T-helper 1 cell (primary cell): ENCODE results near the gene POU5F1.
"Not testable (repeated sequence)": the region's sequence is repeated elsewhere in the genome, so short reads cannot be mapped to it uniquely, and the experiment has no call there.

Experiments
- DNase-seq, 5 donors: peaks; one replicate each; pipeline ENCODE4 v3.0.0-alpha.2; 2012 to 2020

The POU5F1 gene

DNA sequence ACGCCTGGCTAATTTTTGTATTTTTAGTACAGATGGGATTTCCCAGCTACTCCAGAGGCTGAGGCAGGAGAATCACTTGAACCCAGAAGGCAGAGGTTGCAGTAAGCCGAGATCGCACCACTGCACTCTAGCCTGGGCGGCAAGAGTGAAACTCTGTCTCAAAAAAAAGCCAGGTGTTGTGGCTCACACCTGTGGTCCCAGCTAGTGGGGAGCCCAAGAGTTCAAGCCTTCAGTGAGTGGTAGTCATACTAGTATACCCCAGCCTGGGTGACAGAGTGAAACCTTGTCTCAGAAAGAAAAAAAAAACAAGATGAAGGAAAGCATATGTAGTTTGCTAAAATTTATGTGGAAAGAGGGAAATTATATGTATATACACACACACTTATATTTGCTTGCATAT is 20.0 kb upstream of the POU5F1 start:
- DNase-seq: no peak

DNA sequence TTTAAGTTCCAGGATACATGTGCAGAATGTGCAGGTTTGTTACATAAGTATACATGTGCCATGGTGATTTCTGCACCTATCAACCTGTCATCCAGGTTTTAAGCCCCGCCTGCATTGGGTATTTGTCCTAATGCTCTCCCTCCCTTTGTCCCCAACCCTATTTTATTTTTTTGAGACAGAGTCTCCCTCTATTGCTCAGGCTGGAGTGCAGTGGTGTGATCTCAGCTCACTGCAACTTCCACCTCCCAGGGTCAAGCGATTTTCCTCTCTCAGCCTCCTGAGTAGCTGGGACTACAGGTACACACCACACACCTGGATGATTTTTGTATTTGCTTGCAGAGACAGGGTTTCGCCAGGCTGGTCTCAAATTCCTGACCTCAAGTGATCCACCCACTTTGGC is 18.7 kb upstream of the POU5F1 start:
- DNase-seq: not testable (repeated sequence)

DNA sequence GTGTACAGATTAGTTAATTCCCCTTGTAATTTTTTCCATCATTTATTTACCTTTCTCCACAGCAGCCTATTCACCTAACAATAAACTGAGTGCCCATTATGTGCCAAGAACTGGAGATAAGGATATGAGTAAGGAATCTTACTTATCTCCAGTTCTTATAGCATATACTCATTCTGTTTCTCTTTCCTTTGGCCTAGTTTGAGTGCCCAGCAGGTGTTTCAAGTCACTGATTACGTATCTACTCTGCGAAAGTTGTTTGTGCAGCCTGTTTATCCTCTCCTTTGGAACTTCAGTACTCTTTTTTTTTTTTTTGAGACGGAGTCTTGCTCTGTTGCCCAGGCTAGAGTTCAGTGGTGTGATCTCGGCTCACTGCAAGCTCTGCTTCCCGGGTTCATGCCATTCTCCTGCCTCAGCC is 17.3 kb upstream of the POU5F1 start:
- DNase-seq: no peak

DNA sequence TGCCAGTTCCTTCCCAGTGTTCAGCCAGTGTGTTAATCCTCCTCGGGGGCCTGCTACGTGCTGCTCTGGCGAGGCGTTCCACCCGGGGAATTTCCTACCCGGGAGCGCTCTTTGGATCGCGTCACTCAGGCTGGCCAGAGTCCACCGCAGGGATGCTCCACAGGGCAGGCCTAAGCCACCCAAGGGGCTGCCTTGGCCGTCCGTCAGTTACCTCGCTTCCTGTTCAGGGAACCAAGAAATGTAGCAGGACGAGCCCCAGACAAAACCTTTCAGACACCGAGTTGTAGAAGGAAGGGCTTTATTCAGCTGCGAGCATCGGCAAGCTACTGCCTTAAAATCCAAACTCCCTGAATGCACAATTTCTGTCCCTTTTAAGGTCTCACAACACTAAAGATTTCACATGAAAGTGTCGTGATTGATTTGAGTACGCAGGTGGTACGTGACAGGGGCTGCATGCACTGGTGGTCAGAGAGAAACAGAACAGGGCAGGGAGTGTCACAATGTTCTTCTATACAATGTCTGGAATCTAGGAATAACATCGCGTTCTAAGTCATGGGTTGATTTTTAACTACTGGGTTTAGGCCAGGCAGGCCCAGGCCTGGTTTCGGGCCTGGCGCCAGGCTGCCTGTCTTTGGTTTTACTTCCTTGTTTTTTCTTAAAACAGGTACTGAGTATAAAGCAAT is 15.7 kb upstream of the POU5F1 start:
- no peak for DNase-seq

DNA sequence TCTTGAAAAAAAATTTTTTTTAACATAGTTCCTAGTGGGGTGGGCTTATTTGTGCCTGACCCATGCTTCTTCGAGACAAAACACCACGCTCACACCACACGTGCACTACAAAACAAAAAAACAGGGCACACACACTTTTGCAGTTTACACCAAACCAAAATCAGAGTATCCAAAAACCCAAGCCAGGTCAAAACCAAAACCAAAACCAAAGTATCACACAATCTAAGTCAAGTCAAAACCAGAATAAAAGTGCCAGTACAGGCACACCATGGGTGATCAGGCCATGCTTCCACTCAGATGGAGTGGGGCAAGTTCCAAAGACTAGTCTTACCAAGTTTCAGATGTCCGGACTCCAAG is 15.2 kb upstream of the POU5F1 start:
- peak in 1 of 5 donors; percentile 31 for DNase-seq

DNA sequence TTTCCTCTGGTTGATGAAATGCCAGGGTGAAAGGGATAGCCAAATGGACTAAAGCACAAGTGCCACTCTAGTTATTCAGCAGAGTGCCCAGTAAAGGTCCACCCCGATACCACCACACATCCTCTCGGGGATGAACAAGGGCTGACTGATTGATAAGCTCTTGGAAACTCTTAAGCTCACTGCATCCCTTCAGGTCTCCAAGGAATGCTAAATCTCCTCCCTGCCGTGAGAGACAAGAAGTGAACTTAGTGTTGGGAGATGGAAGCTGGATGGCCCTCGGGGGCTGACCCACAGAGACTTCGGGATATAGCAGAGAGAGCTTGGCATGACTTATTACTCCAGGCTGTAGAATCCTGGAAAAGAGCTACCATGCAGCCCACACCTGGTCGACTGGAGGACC is 13.4 kb upstream of the POU5F1 start:
- DNase-seq: not testable (repeated sequence)

DNA sequence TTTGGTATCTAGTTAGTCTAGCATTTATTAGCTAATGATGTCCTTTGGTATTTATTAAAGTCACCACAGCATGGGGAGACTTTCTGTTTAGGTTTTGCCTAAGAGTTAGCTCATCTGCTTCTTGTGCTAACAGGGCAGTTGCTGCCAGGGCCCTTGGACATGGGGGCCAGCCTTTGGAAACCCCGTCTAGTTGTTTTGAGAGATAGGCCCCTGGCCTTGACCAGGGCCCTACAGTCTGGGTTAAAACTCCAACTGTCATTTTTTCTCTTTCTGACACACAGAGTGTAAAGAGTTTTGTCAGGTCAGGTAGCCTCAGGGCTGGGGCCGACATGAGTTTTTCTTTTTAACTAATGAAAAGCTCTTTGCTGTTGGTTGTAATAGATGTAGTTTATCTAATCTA is 12.8 kb upstream of the POU5F1 start:
- not testable (repeated sequence) for DNase-seq

DNA sequence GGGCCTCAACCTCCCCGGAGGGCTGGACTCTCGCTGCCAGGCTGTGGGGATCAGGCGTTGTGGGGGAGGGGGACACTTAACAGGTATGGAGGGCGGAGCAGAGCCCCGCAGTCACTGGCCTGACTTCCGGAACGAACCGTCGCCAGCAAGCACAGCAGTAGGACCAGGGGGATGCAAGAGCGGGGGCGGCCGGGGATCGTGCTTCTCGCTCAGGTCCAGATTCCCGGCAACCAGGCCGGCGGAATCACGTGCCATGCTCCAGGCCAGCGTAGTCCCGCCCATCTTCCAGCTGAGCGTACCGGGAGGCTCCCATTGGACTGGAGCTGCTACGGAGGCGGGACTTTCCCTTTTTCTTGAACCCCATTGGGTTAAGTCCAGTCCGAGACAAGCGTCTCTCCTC is 10.0 kb upstream of the POU5F1 start:
- peak; percentile 46 to 77 (median 60) for DNase-seq

DNA sequence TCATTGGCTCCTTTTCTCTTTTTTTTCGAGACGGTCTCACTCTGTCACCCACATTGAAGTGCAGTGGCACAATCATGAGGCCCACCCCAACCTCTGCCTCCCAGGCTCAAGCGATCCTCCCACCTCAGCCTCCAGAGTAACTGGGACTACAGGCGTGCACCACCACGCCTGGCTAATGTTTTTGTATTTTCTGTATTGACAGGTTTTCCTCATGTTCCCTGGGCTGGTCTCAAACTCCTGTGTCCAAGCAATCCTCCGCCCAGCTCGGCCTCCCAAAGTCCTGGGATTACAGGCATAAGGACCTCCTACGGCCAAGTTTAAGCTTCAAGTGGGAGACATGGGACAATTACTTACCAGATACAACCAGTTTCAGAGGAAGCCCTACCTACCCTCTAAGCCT is 9.4 kb upstream of the POU5F1 start:
- DNase-seq: no peak

DNA sequence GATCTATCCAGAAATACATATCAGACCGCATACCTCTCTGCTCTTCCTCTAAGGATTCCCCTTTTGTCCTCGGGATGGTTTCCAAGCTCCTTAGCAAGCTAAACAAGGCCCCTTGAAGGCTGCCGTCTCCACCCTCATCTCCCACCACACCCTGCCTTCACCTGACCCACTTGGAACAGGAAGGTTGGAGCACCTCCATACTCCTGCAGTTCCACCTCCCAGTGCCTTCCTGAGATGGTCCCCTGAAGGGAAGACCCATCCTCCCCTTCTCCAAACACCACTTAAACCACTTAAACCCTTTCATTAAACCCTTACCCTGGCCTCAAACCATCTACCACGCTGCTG is 8.5 kb upstream of the POU5F1 start:
- no peak for DNase-seq

DNA sequence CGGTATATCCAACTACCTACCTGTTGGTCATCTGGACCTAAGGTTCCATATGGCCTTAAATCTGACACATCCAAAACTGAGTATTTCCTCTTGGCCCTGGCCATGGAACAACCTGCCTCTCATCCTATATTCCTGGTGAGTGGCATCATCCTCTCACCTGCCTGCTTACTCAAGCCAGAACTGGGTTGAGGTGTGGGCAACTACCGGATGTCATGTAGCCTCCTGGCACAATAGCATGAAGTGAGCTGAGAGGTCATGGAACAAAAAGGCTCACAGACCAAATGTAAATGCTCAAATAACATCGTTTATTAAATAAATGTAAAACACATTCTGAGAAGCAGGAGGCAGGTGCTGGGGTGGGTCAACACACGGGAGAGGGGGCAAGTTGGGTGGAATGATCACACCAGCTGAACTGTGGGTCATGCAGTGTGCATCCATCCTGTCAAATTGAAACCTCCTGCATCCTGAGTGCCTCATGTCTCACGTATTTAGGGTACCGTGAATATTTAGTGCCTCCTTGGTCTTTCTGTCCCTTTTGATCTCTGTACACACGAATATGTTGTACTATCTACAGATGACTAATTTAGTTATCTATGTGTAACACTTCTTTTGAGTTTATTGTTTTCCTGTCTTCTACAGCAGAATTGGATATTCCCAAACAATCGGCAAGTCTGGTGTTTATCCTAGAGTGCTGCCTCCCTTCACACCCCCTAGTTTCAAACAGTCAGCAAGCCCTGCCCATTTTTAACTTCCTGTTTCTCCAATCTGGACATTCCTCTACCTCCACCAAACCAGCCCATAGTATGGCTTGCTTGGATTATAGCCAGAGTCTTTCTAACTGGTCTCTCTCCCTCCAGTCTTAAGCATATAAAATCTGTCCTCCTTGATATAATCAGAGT is 7.9 kb upstream of the POU5F1 start:
- DNase-seq: peak in 1 of 5 donors; percentile 65

DNA sequence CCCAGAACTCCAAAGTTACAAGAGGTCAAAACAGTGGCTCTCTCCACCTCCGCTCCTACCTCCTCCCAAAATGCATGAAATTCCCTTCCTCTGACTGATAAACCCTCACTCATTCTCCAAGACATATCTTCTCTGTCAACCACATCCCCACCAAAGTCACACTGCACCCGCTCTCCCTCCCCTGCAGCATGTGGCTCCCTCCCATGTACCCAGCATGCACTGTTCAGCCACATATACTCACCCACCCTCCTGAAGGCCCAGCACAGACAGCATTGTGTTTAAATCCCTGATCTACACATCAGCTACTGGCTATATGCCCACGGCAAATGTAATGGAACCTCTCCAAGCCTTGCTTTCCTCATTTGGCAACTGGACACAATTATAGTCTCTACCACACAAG is 5.5 kb upstream of the POU5F1 start:
- no peak for DNase-seq

DNA sequence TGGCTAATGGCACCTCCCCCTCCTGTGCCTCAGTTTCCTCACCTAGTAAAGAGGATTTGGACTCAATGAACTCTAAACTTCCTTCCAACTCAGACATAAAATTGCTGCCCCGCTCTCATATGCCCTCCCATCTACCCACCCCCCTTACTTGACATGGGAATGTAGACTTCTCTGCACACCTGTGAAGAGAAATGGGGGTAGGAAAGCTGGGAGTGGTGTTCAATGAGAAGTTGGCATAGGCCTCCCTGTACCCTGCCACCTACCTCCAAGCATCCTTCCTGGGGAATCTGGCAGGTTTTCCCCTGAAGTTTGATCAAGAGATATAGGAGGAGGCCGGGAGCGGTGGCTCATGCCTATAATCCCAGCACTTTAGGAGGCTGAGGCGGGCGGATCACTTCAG is 3.9 kb upstream of the POU5F1 start:
- no peak for DNase-seq

DNA sequence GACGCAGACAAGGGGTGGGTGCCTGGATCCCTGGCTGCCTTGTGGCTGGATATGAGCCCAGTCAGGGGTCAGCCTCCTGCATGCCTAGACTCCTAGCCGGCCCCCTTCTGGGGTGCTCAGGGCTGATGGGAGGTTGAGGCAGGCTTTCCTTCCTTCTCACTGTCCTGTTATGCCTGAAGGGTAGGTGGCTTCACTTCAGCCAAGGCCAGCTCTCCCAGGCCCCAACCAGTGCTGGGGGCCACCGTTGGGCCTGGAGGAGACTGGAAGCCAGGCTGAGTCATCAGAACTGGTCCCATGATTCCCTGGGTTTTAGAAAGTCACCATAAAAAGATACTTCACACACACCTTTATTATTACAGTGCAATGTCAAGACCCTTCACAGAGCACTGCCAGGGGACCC is 2.9 kb upstream of the POU5F1 start:
- DNase-seq: no peak

DNA sequence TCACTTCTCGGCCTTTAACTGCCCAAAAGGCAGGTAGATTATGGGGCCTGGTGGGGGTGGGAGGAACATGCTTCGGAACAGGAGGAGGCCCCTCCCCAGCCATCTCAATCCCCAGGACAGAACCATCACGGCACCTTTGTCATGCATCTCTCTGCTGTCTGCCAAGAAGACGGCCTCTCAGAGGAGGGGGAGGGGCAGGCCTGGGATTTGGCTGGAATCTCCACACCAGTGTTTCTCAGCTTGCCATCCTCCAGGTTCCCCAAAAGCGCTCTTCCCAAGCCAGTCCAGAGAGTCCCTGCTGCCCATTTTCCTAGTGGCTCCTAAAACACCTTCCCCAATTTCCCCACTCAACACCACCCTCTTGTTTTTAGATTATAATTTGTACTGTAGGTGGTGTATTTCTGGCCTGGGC is 2.5 kb upstream of the POU5F1 start:
- DNase-seq: no peak

DNA sequence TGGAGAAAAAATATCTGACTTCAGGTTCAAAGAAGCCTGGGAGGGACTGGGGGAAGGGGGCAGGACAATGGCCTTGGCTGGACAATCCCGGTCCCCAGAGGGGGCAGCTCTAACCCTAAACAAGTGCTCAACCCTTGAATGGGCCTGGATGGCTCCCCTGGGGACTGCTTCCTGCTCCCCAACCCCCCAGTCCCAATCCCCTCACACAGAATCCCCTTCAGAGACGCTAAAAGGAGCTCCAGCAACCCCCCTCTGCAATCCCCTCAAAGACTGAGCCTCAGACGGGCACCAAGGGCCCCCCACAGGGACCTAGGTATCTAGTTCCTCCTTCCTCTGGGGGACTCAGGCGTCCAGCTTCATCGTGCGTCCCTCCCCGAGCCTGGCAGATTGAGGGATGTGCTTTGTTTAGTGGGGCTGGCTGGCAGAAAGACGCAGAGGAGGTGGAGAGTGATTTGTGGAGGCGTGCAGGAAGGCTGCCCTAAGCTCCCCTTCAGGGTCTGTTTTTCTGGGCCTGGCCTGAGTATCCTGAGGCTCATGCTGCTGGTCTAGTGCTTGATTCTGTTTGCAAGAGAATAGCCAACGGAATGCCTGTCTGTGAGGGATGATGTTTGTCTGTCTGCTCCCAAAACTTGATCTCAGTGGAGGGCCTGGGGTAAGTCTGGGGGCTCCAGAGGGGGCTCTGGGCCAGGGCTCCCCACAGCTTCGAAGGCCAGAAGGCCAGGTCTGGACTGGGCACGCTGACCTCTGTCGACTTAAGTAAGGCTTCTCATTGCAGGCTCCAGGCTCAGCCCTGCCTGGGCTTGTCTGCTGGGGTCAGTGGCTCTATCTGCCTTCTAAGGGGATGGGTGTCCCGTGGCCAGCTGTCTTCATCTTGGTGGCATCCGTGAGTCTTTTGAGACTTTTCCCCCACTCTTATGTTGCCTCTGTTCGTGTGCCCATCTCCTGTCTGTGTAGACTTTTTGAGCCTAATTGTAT is 1.7 kb upstream of the POU5F1 start:
- DNase-seq: no peak

DNA sequence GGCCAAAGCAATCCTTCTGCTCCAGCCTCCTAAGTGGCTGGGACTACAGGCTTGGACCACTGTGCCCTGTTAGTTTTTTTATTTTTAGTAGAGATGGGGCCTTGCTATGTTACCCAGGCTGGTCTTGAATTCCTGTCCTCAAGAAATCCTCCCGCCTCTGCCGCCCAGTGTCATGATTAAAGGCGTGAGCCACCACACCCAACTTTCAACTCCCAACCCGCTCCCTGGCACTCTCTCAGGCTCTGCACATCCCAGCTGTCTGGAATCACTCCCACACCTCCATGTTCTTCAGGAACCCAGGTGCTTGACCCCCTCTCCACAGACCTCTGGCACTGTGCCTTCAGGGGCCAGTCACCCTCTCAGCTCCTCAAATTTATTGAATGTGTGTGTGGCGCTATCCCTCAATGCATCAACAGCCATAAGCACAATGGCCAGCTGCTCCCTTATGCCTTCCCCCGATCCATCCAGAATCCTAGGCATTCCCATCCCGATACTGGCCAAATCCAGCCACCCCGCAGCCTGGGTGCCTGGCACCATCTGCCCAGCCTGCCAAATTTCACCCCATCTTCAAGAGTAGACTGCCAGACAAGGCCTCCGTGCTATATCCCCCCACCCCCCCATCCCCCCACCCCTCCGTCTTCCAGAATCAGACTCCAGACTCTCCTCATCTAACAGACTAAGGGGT is 647 bp upstream of the POU5F1 start:
- no peak for DNase-seq

DNA sequence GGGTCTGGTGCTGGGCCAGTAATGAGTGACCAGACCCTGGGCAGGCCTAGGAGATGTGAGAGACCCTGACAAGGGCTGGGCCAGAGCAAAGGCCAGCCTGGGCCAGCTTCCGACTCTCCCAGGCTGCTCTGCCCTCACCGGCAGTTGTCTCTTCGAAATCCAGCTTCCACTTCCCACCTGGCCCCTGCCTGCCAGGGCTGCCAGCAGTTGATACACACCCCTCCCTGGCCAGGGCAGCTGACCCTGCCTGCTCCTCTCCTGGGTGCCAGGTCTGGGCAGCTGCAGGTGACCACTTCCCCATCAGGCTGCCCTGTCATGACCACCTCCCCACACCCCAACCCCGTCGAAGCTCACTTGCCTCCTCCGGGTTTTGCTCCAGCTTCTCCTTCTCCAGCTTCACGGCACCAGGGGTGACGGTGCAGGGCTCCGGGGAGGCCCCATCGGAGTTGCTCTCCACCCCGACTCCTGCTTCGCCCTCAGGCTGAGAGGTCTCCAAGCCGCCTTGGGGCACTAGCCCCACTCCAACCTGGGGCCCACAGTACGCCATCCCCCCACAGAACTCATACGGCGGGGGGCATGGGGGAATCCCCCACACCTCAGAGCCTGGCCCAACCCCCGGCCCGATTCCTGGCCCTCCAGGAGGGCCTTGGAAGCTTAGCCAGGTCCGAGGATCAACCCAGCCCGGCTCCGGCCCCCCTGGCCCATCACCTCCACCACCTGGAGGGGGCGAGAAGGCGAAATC is 453 bp downstream of the POU5F1 start:
- DNase-seq: not testable (repeated sequence)

DNA sequence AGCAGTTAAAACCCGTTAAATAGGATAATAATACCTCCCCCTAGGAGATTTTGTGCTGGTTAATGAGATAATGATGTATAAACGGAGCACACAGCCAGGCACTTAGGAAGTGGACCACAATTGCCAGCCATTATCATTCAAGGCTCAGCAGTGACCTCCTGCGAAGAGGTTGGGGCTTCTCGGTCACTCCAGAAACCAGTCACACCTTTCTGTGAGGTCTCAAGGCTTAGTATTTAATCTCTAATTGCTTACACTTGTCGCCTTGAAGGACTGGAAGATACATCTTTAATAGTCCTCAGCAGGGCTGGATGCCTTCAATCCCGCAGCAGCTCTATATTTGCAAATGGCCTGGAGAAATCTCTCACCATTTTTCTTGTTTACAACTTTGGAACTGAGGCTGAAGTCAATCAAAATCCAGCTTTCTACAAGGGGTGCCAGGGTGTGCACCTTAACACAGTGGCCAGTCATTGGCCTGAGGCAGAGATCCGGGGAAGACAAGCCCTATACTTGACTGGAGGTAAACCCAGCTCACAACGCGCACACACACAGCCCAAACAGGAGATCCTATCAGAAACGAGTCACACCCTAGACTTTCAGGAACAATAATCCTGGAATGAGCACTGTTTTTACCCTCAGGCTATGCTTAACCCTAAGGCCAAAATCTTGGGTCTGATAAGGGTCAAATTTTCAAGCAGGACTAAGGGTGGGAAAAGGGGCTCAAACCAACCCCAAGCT is 1.2 kb downstream of the POU5F1 start:
- no peak for DNase-seq

DNA sequence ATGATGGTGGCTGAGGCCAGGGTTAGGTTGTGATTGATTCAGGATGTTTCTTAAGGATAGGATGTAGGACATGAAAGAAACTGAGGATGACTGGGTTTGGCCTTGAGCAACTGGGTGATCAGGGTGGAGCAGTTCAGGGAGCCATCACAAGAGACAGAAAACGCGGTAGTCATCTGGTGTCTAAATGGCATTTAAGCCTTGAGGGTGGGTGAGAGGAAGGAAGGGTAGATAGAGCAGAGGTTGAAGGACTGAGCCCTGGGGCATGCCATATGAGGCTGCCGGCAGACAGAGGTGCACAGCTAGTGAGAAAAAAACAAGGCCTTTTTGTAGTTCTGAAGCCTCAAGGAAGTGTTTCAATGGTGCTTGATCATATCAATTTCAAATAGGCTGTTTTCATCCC is 1.9 kb downstream of the POU5F1 start:
- no peak for DNase-seq

DNA sequence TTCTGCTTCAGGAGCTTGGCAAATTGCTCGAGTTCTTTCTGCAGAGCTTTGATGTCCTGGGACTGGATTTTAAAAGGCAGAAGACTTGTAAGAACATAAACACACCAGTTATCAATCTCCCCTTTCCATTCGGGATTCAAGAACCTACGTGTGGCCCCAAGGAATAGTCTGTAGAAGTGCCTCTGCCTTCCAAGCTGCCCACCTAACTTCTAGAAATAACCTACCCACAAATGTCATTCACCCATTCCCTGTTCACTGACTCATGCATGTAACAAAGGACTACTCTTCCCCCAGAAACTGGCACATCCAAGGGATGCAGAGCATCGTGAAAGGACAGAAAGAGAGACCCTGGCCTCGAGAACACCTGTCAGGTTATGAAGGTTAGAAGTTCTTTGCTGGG is 4.5 kb downstream of the POU5F1 start:
- no peak for DNase-seq
